ENCODE results near the gene ZFR2.
"Not testable (repeated sequence)": the region's sequence is repeated elsewhere in the genome, so short reads cannot be mapped to it uniquely, and the experiment has no call there.

The ZFR2 gene

DNA sequence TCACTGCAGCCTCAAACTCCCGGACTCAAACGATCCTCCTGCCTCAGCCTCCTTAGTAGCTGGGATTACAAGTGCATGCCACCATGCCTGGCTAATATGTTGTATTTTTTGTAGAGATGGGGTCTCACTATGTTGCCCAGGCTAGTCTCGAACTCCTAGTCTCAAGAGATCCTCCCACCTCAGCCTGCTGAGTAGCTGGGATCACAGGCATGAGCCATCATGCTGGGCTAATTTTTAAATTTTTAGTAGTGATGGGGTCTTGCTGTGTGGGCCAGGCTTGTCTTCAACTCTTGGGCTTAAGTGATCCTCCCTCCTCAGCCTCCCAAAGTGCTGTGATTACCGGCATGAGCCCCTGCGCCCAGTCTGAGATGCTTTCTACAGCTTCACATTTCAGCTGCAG is 26.9 kb upstream of the ZFR2 start:
- H3K36me3 ChIP-seq (ENCODE audit: insufficient read depth, low read length), result no peaks in the 10 kb centered on the region
- H3K9me3 ChIP-seq (replicated peaks; ENCODE audit: low read length), result no peaks in the 10 kb centered on the region
- no peak overlapping the region for H3K4me3 ChIP-seq (ENCODE audit: low read length)
- no peak overlapping the region for H3K4me2 ChIP-seq (ENCODE audit: low read length)
- H3K9ac ChIP-seq (ENCODE audit: low read depth, low read length), result no peak overlapping the region
- H3K4me1 ChIP-seq (ENCODE audit: control insufficient read depth, insufficient read depth, low read length), result no peaks in the 10 kb centered on the region
- H3K27me3 ChIP-seq (ENCODE audit: control insufficient read depth, insufficient read depth, low read length), result peaks cover 29% of the 10 kb centered on the region

DNA sequence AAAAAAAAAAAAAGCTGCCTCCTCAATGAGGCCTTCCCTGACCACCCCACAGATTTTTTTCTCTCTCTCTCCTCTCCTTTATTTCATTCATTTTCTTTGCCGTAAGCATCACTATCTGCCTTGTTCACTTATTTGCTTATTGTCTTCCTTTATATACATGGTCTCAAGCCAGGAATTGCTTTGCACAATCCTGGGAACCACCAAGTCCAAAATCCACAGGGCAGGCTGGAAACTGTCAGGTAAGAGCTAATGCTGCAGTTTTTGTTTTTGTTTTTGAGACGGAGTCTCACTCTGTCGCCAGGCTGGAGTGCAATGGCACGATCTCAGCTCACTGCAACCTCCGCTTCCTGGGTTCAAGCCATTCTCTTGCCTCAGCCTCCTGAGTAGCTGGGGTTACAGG is 26.1 kb upstream of the ZFR2 start:
- H3K27me3 ChIP-seq (ENCODE audit: control insufficient read depth, insufficient read depth, low read length), result peaks cover 28% of the 10 kb centered on the region
- not testable (repeated sequence) for H3K4me1 ChIP-seq (ENCODE audit: control insufficient read depth, insufficient read depth, low read length); H3K4me2 ChIP-seq (ENCODE audit: low read length); H3K4me3 ChIP-seq (ENCODE audit: low read length); H3K9ac ChIP-seq (ENCODE audit: low read depth, low read length); H3K36me3 ChIP-seq (ENCODE audit: insufficient read depth, low read length); H3K9me3 ChIP-seq (replicated peaks; ENCODE audit: low read length)

DNA sequence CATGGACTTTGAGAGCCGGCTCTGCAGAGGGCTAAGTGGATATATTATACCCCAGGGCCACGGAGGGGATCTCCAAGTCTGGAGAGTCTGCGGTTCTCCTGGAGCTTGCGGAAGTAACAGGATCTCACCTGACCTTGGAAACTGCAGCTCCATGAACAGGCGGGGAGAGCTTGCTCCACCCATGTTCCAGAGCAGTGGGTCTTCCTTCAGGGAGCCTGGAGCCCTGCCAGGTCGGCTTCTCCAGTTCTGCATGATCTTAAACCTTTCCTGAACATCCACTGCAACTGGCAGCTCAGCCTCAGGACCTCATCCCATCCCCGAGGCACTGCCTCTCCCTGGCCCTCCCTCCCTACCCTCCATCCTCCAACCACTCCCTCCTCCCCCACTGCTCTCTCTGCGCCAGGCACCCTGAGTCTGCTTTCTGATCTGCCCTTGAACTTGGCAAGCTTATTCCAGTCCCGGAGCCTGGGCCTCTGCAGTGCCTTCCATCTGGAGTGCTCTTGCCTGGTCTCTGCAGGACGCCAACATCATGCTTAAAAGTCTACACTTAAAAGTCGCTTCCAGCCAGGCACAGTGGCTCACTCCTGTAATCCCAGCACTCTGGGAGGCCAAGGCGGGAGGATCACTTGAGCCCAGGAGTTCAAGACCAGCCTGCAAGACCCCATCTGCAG is 24.8 kb upstream of the ZFR2 start:
- no peak overlapping the region for H3K4me3 ChIP-seq (ENCODE audit: low read length)
- H3K9ac ChIP-seq (ENCODE audit: low read depth, low read length), result no peak overlapping the region
- H3K4me2 ChIP-seq (ENCODE audit: low read length), result no peak overlapping the region
- H3K36me3 ChIP-seq (ENCODE audit: insufficient read depth, low read length), result no peaks in the 10 kb centered on the region
- no peaks in the 10 kb centered on the region for H3K9me3 ChIP-seq (replicated peaks; ENCODE audit: low read length)
- peaks cover 16% of the 10 kb centered on the region for H3K27me3 ChIP-seq (ENCODE audit: control insufficient read depth, insufficient read depth, low read length)
- H3K4me1 ChIP-seq (ENCODE audit: control insufficient read depth, insufficient read depth, low read length), result no peaks in the 10 kb centered on the region

DNA sequence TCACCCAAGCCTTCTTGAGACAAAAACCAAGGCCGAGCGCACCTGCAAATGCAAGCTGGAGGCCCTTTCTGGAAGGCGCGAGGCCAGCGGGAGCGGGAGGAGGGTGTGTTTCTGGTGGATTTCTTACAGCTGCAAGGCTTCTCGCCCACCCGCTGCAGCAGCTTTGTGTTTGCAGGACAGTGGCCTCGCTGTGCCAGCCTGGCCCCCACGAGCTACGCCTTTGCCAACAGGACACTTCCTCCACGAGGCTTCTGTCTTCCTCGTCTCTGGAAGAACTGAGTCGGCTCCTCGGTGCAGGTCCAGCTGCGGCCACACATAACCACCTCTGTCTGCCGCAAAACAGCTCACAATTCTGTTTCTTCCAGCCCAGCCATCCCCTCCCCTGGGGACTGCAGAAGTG is 21.8 kb upstream of the ZFR2 start:
- no peak overlapping the region for H3K9ac ChIP-seq (ENCODE audit: low read depth, low read length)
- no peak overlapping the region for H3K4me3 ChIP-seq (ENCODE audit: low read length)
- H3K4me1 ChIP-seq (ENCODE audit: control insufficient read depth, insufficient read depth, low read length), result no peaks in the 10 kb centered on the region
- no peak overlapping the region for H3K4me2 ChIP-seq (ENCODE audit: low read length)
- H3K36me3 ChIP-seq (ENCODE audit: insufficient read depth, low read length), result no peaks in the 10 kb centered on the region
- no peaks in the 10 kb centered on the region for H3K9me3 ChIP-seq (replicated peaks; ENCODE audit: low read length)
- H3K27me3 ChIP-seq (ENCODE audit: control insufficient read depth, insufficient read depth, low read length), result peaks cover 12% of the 10 kb centered on the region

DNA sequence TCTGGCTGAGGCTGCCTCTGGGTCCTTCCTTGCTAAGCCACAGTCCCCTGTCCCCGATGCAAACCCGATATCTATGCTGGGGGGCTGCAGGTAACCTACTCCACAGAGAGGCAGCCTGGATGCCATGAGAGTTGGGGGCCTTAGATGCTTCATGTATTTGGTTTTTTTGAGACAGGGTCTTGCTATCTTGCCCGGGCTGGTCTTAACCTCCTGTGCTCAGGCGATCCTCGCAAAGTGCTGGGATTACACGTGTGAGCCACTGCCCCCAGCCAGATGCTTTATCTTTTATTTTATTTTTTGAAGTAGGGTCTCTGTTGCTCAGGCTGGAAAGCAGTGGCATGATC is 13.2 kb upstream of the ZFR2 start:
- Histone ChIP-seq H3K4me3 (ENCODE audit: low read length) (no peak overlapping the region), H3K4me1 (ENCODE audit: control insufficient read depth, insufficient read depth, low read length) (no peaks in the 10 kb centered on the region), H3K9me3 (replicated peaks; ENCODE audit: low read length) (no peaks in the 10 kb centered on the region), H3K4me2 (ENCODE audit: low read length) (no peak overlapping the region), H3K27me3 (ENCODE audit: control insufficient read depth, insufficient read depth, low read length) (peaks cover 40% of the 10 kb centered on the region), H3K9ac (ENCODE audit: low read depth, low read length) (no peak overlapping the region), H3K36me3 (ENCODE audit: insufficient read depth, low read length) (no peaks in the 10 kb centered on the region)

DNA sequence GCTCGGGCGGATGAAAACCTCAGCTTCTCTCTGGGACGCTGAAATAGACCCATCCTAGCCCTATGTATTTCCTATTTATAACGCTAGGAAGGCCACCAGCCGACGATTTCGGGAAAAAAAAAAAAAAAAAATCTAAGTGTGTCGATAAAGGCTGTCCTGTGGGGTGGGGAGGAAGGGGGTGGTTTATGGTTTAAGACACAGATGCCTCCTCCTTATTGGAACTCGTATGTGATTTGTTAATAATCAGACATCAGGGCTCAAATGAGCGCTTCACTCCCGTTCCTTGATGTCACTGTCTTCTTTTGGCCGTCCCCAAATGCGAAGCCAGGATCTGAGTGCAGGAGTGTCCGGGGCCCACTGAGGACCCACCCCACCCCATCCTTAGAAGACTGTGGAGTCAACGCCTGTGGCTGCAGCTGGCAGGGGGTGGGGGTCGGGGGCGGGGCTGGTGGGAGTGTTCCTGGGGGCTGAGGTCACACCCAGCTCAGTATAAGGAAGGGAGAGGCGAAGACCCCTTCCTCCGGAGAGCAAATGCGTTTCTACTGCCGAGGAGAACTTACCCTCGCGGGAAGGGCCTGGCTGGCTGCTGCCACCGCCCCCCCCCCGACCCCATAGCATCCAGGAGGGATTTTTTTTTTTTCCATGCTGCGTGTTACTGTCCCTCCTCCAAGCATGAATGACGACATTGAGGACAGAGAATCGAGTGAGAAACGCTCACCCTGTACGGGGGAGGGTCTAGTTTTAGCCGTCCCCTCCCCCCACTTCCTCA is 12.6 kb upstream of the ZFR2 start:
- H3K27me3 ChIP-seq (ENCODE audit: control insufficient read depth, insufficient read depth, low read length), result peaks cover 40% of the 10 kb centered on the region
- no peak overlapping the region for H3K4me2 ChIP-seq (ENCODE audit: low read length)
- no peaks in the 10 kb centered on the region for H3K36me3 ChIP-seq (ENCODE audit: insufficient read depth, low read length)

DNA sequence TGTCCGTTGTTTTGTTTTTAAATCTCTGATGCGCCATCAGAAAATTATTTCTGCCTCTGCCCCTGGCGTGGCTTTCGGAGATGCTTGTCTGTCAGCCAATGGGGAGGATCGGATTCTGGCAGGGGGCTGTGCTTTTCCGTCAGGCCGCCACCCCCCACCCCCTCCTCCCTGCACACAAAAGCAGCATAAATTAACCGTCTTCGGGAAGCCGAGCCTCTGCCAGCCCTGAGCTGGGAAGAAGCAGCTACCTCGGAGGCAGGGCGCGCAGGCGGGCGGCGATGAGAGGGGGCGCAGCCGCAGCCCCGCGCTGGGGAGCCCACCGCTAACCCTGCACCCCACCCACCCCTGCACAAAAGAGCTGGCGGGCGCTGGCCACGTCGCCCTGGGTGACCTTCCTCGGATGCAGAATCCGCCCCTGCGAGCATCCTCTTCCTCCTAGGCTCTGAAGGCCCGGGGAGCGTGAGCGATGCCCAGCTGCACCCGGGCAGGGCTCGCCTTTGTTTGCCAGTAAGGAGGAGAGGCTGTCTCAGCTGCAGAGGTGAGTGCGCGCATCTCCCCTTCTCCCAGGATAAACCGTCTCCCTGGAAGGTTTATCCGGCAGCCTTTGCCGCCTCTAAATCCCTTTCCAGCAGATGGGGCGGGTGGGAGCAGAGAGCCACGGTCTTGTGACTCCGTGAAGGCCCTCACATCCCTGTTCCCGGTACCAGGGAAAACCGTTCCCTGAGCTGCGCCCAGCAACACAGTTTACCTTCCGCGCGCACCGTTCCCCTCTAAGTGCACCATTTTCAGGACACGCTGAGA is 11.8 kb upstream of the ZFR2 start, which contains the start of gene ATCAY:
ATCAY (plus strand) TSS at position 215 of the 801 bp plus-strand sequence. CDS start 5,083 bp downstream, outside the sequence.
- Histone ChIP-seq H3K4me2 (ENCODE audit: low read length) (no peak within 1 kb of the TSS), H3K4me3 (ENCODE audit: low read length) (no peak within 1 kb of the TSS), H3K9ac (ENCODE audit: low read depth, low read length) (no peak within 1 kb of the TSS), H3K9me3 (replicated peaks; ENCODE audit: low read length) (no peaks in the 10 kb centered on the region), H3K36me3 (ENCODE audit: insufficient read depth, low read length) (no peaks in the 10 kb centered on the region), H3K4me1 (ENCODE audit: control insufficient read depth, insufficient read depth, low read length) (no peaks in the 10 kb centered on the region), H3K27me3 (ENCODE audit: control insufficient read depth, insufficient read depth, low read length) (peaks cover 40% of the 10 kb centered on the region)

More for the DNA sequence above, 12.6 kb upstream of the ZFR2 start:
- no peaks in the 10 kb centered on the region for H3K4me1 ChIP-seq (ENCODE audit: control insufficient read depth, insufficient read depth, low read length)
- H3K4me3 ChIP-seq (ENCODE audit: low read length), result no peak overlapping the region
- H3K9ac ChIP-seq (ENCODE audit: low read depth, low read length), result no peak overlapping the region
- H3K9me3 ChIP-seq (replicated peaks; ENCODE audit: low read length), result no peaks in the 10 kb centered on the region

- Histone ChIP-seq H3K4me3 (ENCODE audit: low read length) (no peak overlapping the region), H3K9ac (ENCODE audit: low read depth, low read length) (no peak overlapping the region), H3K9me3 (replicated peaks; ENCODE audit: low read length) (no peaks in the 10 kb centered on the region), H3K4me2 (ENCODE audit: low read length) (no peak overlapping the region), H3K4me1 (ENCODE audit: control insufficient read depth, insufficient read depth, low read length) (no peaks in the 10 kb centered on the region), H3K27me3 (ENCODE audit: control insufficient read depth, insufficient read depth, low read length) (peaks cover 40% of the 10 kb centered on the region), H3K36me3 (ENCODE audit: insufficient read depth, low read length) (no peaks in the 10 kb centered on the region)
These were observed 10.8 kb upstream of the ZFR2 start for GRCh38 chr19:3879656-3880055.

DNA sequence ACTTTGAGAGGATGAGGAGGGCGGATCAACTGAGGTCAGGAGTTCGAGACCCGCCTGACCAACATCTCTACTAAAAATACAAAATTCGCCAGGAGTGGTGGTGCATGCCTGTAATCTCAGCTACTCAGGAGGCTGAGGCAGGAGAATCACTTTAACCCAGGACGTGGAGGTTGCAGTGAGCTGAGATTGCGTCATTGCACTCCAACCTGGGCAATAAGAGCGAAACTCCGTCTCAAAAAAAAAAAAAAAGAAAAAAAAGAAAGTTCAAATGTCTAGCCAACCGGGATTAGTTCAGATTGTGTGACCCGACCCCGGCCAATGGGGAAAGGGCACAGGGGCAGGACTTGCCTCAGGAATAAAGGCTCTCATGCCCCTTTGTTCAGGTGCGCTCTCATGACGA is 5.9 kb upstream of the ZFR2 start:
- H3K4me1 ChIP-seq (ENCODE audit: control insufficient read depth, insufficient read depth, low read length); H3K4me2 ChIP-seq (ENCODE audit: low read length); H3K4me3 ChIP-seq (ENCODE audit: low read length); H3K9ac ChIP-seq (ENCODE audit: low read depth, low read length); H3K9me3 ChIP-seq (replicated peaks; ENCODE audit: low read length); H3K36me3 ChIP-seq (ENCODE audit: insufficient read depth, low read length): not testable (repeated sequence)
- peaks cover 13% of the 10 kb centered on the region for H3K27me3 ChIP-seq (ENCODE audit: control insufficient read depth, insufficient read depth, low read length)

DNA sequence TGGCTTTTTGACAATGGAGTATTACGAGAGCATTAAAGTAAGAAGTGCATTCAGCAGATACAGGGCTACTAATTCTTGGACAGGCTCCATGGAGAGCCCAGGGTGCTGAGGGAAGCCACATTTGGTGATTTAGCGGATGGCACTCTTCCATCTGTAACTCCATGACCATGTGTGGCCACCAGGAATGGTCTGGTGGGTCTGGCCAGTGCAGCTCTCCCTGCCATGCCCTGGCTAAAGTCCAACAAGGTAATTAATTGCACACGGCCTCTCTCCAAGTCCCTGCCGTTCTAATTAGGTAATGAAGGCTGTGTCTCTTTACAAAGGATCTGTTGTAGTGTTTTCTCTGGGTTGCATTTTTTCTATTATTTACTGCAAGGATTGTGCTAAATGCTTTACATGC is 4.3 kb upstream of the ZFR2 start:
- H3K9ac ChIP-seq (ENCODE audit: low read depth, low read length), result no peak overlapping the region
- H3K4me2 ChIP-seq (ENCODE audit: low read length), result no peak overlapping the region
- peaks cover 18% of the 10 kb centered on the region for H3K27me3 ChIP-seq (ENCODE audit: control insufficient read depth, insufficient read depth, low read length)
- H3K4me3 ChIP-seq (ENCODE audit: low read length), result no peak overlapping the region
- H3K4me1 ChIP-seq (ENCODE audit: control insufficient read depth, insufficient read depth, low read length), result no peaks in the 10 kb centered on the region
- H3K9me3 ChIP-seq (replicated peaks; ENCODE audit: low read length), result no peaks in the 10 kb centered on the region
- H3K36me3 ChIP-seq (ENCODE audit: insufficient read depth, low read length), result no peaks in the 10 kb centered on the region

DNA sequence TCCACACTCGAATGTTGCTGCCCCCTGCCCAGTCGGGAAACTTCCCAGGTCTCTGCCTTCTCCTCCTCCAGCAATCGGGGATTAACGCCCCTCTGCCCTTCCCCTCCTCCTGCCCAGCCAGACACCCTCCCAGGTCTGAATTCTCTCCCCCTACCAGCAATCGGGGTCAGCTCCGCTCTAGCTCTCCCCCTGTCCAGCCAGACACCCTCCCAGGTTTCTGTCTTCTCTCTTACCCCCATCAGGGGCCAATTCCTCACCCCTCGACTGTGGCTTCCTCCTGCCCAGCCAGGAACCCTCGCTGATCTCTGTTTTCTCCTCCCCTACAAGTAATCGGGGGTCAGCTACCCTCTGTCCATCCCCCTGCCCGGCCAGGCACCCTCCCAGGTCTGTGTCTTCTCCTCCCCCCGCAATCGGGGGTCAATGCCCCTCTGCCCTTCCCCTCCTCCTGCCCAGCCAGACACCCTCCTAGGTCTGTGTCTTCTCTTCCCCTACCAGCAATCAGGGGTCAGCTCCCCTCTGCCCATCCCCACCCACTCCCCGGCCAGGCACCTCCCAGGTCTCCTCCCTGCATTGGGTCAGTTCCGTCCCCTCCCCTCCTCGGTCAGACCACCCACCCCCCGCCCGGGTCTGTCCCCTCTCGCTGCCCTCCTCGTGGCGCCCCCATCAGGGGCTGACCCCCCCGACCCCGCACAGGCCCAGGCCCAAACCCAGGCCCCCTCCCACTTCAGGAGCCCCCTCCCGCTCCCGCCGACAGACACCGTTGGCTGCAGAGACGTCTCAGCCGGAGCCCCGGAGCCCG is 668 bp downstream of the ZFR2 start:
- Histone ChIP-seq H3K9me3 (replicated peaks; ENCODE audit: low read length) (no peaks in the 10 kb centered on the region), H3K4me1 (ENCODE audit: control insufficient read depth, insufficient read depth, low read length) (no peaks in the 10 kb centered on the region), H3K4me3 (ENCODE audit: low read length) (no peak overlapping the region), H3K36me3 (ENCODE audit: insufficient read depth, low read length) (no peaks in the 10 kb centered on the region), H3K27me3 (ENCODE audit: control insufficient read depth, insufficient read depth, low read length) (peaks cover 65% of the 10 kb centered on the region), H3K4me2 (ENCODE audit: low read length) (no peak overlapping the region), H3K9ac (ENCODE audit: low read depth, low read length) (no peak overlapping the region)
